HG03378 (cell line): ENCODE data around the gene GAL.

Source experiments
- ATAC-seq: cut with Tn5 transposase; IDR thresholded peaks from one replicate; pipeline ENCODE4 v1.9.1; 2021; ENCODE audit warnings: mild to moderate bottlenecking, moderate library complexity; ENCODE audit not compliant: unreplicated experiment

Gene GAL

DNA sequence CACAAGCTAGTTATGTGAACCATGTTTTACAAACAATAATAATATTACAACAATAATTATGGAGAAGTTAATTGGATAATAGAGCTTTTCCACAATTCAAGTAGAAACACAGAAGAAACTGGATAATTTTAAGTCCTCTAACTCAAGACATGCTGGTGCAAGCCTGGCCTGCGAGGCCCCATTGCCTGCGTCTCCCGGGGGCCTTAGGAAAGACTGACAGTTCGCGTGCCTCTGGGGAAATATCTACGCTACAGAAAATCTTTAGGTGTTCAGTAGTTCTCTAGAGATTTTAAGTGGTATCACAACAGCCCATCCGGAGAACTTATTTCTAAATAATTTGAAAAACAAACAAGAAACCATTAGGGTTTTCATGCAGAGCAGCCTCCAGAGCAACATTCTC is 23.2 kb downstream of the GAL start:
- ATAC-seq: no peak

DNA sequence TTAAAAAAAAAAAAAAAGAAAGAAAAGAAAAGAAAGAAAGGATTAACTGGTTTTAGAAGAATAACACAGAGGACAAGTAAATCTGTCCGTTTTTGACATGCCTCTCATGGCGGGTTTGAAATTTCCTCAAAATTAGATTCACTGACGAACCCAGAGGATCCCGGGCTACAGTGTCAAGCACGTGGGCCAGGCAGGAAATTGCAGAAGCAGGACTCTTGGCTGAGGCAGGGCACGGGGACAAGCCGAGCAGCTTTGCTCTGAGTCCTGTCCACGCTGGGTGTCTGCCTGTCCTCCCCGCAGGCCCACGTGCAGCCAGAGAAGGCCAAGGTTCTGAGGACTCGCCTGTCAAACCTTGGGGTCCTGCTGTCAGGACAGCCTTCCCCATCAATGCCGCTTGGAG is 24.7 kb downstream of the GAL start:
- ATAC-seq: no peak

DNA sequence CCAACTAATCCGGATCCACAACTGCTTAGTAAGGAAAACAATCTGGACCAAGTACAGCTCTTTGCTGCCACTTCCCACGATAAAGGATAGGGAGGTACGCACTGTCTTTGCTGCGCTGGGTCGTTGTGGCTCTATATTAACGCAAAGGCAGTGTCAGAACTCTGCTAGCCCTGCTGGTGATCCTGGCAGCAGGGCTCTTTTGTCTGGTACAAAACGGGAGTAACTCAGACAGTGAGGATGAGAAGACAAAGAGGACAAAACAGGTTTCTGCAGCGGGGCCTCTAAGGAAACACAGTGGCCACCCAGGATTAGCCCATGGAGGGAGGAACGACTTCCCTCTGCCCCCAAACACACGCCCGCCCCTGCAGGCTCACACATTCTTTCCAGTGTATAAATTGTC is 26.1 kb downstream of the GAL start:
- no peak for ATAC-seq

DNA sequence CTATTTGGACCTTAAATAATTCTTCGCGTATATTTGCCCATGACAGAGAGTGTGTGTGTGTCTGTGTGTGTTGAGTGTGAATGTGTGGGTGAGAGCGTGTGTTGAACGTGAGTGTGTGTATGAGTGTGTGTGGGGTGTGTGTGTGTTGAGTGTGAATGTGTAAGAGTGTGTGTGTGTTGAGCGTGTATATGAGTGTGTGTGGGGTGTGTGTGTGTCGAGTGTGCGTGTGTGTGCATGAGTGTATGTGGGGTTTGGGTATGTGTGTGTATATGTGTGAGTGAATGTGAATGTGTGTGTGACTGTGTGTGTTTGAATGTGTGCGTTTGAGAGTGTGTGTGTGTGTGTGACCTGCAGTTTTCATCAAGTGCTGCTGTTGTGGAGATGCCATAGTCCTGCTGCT is 26.8 kb downstream of the GAL start:
- ATAC-seq: no peak

DNA sequence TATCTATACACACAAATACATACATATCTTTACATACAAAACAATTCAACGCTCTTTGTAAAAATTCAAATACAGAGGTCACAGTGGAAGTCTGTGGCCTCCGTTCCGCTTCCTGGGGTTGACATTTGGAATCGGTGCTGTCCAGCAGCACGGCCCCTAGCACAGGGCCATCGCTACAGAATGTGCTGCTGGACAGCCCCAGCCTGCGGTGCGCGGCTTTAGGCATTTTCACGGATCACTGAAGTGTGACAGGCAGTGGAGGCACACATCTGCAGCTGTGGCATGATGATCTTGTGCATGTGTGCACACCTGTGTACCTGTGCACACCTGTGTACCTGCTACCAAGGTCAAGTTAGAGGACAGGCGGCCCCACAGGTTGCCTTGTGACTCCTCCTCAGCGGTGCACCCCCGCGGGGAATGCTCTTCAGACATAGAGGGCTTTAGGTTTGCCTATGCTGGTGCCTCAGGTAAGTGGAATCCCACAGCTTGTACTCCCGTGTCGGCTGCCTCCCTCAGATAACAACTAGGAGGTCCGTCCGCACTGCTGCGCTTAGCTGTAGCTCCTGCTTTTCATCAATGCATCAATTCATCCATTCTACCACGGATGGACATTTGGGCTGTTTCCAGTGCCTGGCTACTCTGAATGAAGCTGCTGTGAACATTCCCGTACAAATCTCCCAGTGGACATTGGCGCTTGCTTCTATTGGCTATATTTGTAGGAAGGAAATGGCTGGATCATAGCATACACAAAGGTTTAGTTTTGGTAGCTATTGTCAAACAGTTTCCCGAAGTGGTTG is 29.9 kb downstream of the GAL start:
- no peak for ATAC-seq

DNA sequence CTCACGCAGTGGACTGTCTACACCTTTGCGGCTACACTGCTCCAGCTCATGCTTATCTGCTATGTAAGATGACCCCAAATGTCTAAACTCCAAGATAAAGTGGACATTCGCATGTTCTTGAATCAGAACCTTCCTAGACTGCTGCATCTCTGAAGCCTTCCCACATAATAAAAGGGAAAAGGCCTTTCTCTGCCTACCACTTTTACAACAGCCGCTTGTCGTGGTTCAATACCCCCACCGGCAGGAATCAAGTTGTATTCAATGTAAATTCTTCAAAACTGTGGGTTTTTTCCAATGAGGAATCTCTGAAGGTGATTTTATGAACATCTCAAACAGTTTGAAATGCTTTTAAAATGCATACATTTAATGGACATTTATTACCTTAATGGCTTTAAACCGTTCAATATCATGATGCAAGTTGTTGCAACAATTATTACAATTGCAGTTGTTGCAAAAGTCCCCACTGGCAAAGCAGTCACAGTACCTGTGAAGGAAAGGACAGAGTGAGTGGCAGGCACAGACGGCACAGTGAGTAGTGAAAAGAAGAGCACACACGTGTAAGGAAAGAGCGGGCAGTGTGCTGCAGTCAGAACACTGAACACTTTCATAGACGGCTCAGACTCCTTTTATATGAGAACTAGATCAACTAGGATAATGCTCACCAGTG is 31.2 kb downstream of the GAL start:
- ATAC-seq: no peak

DNA sequence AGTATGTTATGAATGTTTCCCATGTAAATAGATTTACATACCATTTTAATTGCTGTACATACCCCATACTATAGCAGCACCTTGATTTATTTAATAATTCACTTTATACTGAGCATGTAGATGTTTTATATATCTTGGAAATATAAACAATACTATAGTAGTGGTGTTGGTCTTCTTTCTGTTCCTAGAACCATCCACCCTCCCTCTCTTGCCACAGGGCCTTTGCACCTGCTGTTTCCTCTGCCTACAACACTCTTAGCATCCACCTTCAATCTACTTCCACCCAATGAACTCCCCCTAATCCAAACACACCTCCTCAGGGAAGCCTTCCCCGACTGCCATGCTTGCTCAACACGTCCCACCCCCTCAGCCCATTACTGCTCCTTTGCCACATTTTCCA is 36.7 kb downstream of the GAL start:
- no peak for ATAC-seq

DNA sequence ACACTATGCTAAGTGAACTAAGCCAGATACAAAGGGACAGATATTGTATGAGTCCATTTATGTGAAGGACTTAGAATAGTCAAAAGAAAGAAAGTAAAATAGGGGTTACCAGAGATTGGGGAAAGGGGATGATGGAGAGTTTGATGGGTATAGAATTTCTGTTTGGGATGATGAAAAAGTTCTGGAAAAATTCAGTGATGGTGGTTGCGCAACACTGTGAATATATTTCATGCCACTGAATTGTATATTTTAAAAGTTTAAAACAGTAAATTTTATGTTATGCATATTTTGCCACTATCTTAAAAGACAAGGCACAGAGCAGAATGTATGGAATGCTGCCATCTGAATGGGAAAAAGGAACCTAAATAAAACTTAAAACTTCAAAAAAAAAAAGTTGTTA is 37.8 kb downstream of the GAL start:
- no peak for ATAC-seq

DNA sequence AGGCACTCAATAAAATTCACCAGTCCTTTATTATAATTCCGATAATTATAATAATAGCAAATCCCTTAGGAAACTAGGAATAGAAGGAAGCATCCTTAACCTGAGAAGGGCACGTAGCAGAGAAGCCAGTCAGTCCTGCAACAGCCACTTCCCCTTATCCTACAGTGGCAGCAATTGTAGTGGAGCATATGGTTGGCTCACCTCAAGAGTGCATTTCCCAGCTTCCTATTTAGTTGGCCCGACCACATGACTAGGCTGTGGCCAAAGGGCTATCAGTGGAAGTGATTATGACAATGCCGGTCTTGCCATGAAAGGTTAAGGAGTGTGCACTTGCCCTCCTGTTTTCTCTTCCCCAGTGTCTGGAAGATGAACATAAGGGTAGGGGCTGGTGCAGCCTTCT is 39.9 kb downstream of the GAL start:
- no peak for ATAC-seq

DNA sequence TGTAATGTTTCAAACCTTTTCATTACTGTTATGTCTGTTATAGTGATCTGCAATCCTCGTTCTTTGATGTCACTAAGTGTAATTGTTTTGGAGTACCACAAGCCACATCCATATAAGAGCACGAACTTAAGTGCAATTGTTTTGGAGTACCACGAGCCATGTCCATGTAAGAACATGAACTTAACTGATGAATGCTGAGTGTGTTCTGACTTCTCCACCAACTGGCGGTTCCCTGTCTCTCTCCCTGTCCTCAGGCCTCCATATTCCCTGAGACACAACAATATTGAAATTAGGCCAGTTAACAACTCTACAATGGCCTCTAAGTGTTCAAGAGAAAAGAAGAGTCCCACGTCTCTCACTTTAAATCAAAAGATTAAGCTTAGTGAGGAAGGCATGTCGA is 43.4 kb downstream of the GAL start:
- ATAC-seq: no peak

DNA sequence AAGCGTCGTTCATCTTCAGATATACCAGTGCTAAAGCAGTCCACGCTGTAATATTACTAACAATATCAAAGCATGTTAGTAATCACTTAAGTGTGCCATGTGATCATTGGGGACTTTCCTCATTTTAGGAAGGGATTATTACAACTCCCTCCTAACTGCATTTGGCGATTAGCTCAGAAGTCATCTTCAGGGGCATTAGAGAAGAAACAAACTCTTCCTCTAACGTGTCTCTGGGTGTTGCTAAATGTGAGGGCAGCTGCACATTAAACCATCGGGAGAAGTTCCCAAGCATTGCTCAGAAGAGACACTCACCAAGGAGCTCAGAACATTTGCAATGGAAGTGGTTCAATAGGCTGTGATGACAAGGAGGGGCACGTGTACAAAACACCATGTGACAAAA is 49.8 kb downstream of the GAL start:
- no peak for ATAC-seq

DNA sequence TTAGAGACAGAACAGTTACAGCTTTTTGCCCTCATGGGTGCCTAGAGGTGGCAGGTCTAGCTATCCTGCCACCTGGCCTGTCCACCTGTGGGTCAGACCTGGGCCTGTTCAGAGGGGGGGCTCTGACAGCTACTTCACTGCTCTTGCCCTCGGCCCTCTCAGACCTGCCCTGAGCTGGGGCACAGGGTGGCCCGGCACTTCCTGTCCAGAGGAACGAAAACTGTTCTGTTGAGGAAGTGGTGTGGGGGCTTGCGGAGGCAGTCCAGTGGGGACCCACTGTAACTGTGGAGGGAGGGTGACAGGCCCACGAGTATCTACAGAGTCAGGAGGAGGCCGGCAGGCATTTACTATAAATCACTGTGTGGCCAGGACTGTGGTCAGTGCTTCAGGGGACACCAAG is 50.8 kb downstream of the GAL start:
- no peak for ATAC-seq

DNA sequence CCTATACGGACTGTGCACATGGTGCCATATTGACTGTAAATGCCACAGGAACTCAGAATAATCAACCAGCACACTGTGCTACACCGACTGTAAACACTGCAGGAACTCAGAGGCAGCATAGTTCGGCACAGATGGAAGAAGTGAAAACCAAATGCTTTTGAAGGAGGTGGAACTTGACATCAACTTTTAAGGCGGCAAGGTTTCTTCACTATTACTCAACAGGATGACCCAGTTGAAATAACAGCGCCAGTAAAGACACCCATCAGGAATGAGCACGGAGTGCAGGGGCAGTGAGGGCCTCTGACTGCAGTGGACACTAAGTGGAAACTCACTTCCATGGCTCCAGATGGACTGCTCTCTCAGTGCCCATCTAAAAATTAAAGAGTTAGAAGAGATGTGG is 51.3 kb downstream of the GAL start:
- ATAC-seq: no peak
